A673 (cell line): ENCODE data around the gene ATP1A1.

Experiments used
- CTCF ChIP-seq: fragments of 300-800, 200-600 bp; sonication (generic); conservative IDR thresholded peaks from 2 replicates; pipeline ENCODE4 v1.5.1; 2017; ENCODE audit warnings: low read depth, mild to moderate bottlenecking, antibody characterized with exemption, low read length, moderate library complexity, mixed read lengths
- EZH2 ChIP-seq: fragments of 200-600 bp; sonication (generic); IDR thresholded peaks from 2 replicates; pipeline ENCODE4 v1.6.1; 2017; ENCODE audit warnings: borderline replicate concordance, low read depth, mild to moderate bottlenecking, mixed read lengths, antibody characterized with exemption, low read length; ENCODE audit not compliant: poor library complexity, severe bottlenecking

GRCh38 chr1:116388122-116388521, 15.1 kb downstream of the ATP1A1 start:
- TF ChIP-seq CTCF (no peak), EZH2 (no peak)
